SK-N-SH treated with all-trans-retinoic acid at 6 μM for 48 hours (cell line): ENCODE measurements around the gene CRTC3.

ENCODE experiments used
- PATZ1 ChIP-seq: fragments of 250-450 bp; sonication (Bioruptor Pico); IDR thresholded peaks from 2 replicates; pipeline ENCODE4 v1.8.0; 2020; ENCODE audit warnings: mild to moderate bottlenecking, moderate library complexity, borderline replicate concordance
- ZNF70 ChIP-seq: fragments of 450-650 bp; formaldehyde crosslinking; IDR thresholded peaks from 2 replicates; pipeline ENCODE4 v1.5.0; 2020; ENCODE audit warnings: mild to moderate bottlenecking, moderate library complexity

- no peak for TF ChIP-seq PATZ1 (CRISPR knock-in tag)
- TF ChIP-seq ZNF70 (CRISPR knock-in tag): no peak
Observed at GRCh38 chr15:90558171-90558573, 28.4 kb downstream of the CRTC3 start.
